C4-2B (cell line): ENCODE data around the gene PLEKHA8.
A peak's percentile ranks its signal among the peaks of the same experiment; 100 is the strongest.

Source experiments
- H3K27ac ChIP-seq: fragments of 450-650 bp; 2 replicates; pipeline ENCODE4 v1.5.1; 2017
- CTCF ChIP-seq: fragments of 450-650 bp; conservative IDR thresholded peaks from 2 replicates; pipeline ENCODE4 v1.5.1; 2017; ENCODE audit warnings: mild to moderate bottlenecking
- ZFX ChIP-seq: fragments of 450-650 bp; IDR thresholded peaks from 2 replicates; pipeline ENCODE4 v1.6.1; 2017

Gene PLEKHA8

DNA sequence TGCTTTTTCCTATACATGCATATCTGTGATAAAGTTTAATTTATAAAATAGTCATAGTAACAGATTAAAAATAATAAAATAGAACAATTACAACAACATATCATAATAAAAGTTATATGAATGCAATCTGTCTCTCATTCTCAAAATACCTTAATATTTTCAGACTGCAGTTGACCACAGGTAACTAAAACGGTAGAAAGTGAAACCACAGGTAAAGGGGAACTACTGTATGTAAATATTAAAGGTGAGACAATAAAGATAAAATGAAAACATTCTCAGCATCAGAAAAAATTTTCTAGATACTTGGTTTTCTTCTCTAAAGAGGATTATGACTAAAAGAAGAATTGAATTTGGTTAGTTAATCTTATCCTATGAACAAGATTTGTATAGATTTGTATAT lies 7.7 kb upstream of the PLEKHA8 start:
- no peak for TF ChIP-seq CTCF
- no peak for TF ChIP-seq ZFX
- no peak overlapping the region for H3K27ac ChIP-seq

GRCh38 chr7:30022991-30023390 lies 5.2 kb upstream of the PLEKHA8 start:
- TF ChIP-seq CTCF = no peak
- no peak for TF ChIP-seq ZFX
- H3K27ac ChIP-seq = no peak overlapping the region

- TF ChIP-seq CTCF (no peak), ZFX (no peak)
- no peak overlapping the region for H3K27ac ChIP-seq
Measured at GRCh38 chr7:30023524-30023923, 4.7 kb upstream of the PLEKHA8 start.

GRCh38 chr7:30026229-30027064 lies 1.8 kb upstream of the PLEKHA8 start, which contains the start of gene FKBP14:
TSS of gene FKBP14 (minus strand) at chr7:30026702. CDS start at chr7:30026508, 194 bp downstream.
- H3K27ac ChIP-seq = peak within 1 kb of the TSS; percentile 76
- no peak for TF ChIP-seq CTCF
- TF ChIP-seq ZFX = no peak

GRCh38 chr7:30027065-30027456 lies 1.2 kb upstream of the PLEKHA8 start:
- peak overlapping the region; percentile 76 for H3K27ac ChIP-seq
- TF ChIP-seq ZFX (no peak), CTCF (no peak)

DNA sequence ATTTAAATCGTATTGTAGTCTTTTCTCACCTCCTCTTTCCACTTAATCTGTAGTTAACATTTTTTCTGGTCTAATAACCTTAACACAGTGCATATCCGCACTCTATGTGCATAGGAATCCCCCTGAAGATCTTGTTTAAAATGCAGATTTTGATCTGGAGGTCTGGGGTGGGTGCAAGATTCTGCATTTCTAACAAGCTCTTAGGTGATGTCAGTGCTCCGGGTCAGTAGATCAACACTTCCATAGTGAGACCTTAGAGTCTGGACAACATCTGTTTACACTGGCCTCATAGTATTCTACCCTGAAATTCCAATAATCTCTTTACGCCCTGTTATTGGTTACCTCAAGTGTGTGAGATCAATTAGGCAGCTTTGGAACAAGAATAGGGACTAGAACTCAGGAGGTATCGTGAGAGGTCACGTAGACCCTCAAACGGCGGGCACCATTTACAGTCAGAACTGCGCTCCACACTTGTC lies 434 bp upstream of the PLEKHA8 start:
- H3K27ac ChIP-seq = peak overlapping the region; percentile 70
- no peak for TF ChIP-seq ZFX
- TF ChIP-seq CTCF = no peak

DNA sequence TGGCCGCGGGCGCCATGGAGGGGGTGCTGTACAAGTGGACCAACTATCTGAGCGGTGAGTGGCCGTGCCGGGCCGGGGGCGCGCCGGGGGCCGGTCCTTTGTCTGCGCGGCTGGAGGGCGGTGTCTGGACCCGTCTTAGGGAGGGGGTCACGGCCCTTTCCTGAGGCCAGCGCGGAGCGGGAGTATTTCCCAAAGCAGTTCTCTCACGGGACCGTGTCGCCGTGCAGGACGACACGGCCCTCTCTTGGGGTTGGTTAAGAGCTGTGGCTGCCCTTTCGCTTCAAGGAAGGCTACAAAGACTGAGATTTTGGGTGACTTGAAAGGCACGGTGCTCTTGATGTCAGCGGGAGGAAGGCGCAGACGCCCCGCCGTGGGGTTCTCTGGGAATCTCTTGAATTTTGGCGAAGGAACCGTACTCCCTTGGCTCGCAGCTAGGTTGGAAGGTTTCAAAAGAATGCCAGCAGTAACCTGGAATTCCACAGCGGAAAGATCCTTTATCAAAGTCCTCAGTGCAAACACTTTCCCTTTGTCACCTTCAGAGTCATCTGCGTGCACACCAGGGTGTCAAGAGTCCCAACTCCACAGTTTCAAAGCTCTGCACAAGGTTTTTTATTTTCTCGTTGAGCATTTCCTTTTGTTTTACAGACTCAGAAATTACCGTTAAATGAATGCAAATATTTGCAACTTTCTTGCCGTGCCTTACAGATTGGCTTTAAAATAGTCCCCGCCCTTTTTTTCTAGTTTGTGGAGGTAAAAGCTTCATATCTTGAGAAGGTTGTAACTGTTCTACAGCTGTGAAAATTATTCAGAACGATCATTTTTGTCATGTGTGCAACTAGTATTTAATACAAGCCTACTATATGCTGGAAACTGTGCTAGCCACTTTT lies 780 bp downstream of the PLEKHA8 start:
- H3K27ac ChIP-seq = peak overlapping the region; percentile 70
- TF ChIP-seq ZFX (peak; percentile 41; the same call in 1 of the 2 replicates), CTCF (no peak)
